ENCODE measurements around the gene SELENOK. TPM values are rescaled to one million over a fixed set of nuclear protein-coding genes. Genes with fewer than 3 reads are reported as not detected.

Gene SELENOK
- total RNA-seq, 2 donors from 2014 or later = 36.6 to 41.8 TPM

Other genes with a start within 250 kb of the SELENOK start
- gene CHDH, start 45.4 kb downstream of the SELENOK start, total RNA-seq = under 1 TPM; 0.02 to 0.47 TPM
- under 1 TPM; 0.12 to 0.18 TPM for gene IL17RB, start 45.3 kb downstream of the SELENOK start, total RNA-seq
- 10 to 100 TPM; 21.8 to 33.8 TPM for gene ACTR8, start 9.7 kb downstream of the SELENOK start, total RNA-seq
- not detected for gene CACNA2D3, start 230.7 kb upstream of the SELENOK start, total RNA-seq

Measured in activated naive CD4-positive, alpha-beta T cell treated with anti-CD3 and anti-CD28 coated beads, Interleukin-2, amount 50 U/mL, for 72 hours (primary cell).